Activated naive CD8-positive, alpha-beta T cell treated with anti-CD3 and anti-CD28 coated beads, Interleukin-2, amount 50 U/mL, for 24 hours (primary cell): ENCODE measurements around the gene LSM2.
"Not testable (repeated sequence)": the region's sequence is repeated elsewhere in the genome, so short reads cannot be mapped to it uniquely, and the experiment has no call there.

Source experiments
- ATAC-seq: fragments of 150-1000 bp; cut with Tn5 transposase; one replicate; pipeline ENCODE4 v1.10.0; 2021
- DNase-seq: peaks from one replicate; pipeline ENCODE4 v3.0.0; 2021
- H3K27ac Mint-ChIP-seq: one replicate; pipeline ENCODE4 v1.8.0; 2021; ENCODE audit warnings: mild to moderate bottlenecking, mixed read lengths
- H3K27me3 Mint-ChIP-seq: one replicate; pipeline ENCODE4 v1.8.0; 2021; ENCODE audit warnings: mixed read lengths
- H3K36me3 Mint-ChIP-seq: one replicate; pipeline ENCODE4 v1.8.0; 2021; ENCODE audit warnings: low read depth, mixed read lengths
- H3K4me1 Mint-ChIP-seq: one replicate; pipeline ENCODE4 v1.8.0; 2021; ENCODE audit warnings: mixed read lengths
- H3K4me3 Mint-ChIP-seq: one replicate; pipeline ENCODE4 v1.8.0; 2021; ENCODE audit warnings: mild to moderate bottlenecking, moderate library complexity, mixed read lengths
- H3K9me3 Mint-ChIP-seq: one replicate; pipeline ENCODE4 v1.8.0; 2021; ENCODE audit warnings: mixed read lengths

Gene LSM2

DNA sequence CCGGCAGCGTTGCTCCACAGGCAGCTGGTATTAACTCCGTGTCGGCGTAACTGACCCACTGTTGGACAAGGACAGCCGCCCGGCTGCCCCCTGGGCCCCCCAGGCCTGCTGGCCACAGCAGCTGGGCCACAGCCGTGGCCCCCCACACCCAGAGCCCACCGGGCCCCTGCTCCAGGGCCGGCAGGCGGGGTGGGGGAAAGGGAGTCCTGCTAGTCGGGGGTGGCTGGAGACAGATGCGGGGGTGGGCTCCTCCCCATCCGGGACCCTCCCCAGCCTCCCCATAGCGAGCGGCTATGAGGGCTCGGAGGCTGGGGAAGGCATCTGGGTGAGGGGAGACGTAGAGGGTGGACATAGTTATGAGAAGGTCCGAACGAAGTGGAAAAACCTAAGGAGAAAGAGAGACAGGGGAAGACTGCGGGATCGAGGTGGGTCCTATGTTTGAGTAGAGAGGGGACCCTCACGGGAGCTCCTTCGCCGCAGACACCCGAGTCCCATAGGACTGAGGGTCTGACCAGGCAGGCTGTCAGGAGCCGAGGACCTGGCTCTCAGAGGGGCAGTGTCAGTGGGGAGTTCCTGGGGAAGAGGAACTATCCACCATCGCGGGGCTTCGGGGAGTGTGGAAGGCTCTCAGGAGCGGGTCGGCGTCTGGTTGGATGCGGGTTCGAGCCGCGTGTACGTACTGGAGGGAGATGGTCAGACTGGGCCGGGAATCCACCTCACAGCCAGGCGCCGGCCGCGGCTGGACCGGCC is 11.7 kb downstream of the LSM2 start:
- peaks cover 48% of the 10 kb centered on the region for H3K4me1 Mint-ChIP-seq
- H3K9me3 Mint-ChIP-seq, result no peaks in the 10 kb centered on the region
- ATAC-seq, result peak; percentile 4
- peak overlapping the region; percentile 87 for H3K4me3 Mint-ChIP-seq
- no peak for DNase-seq
- H3K36me3 Mint-ChIP-seq, result peaks cover 42% of the 10 kb centered on the region
- H3K27ac Mint-ChIP-seq, result peak overlapping the region; percentile 99
- no peaks in the 10 kb centered on the region for H3K27me3 Mint-ChIP-seq

DNA sequence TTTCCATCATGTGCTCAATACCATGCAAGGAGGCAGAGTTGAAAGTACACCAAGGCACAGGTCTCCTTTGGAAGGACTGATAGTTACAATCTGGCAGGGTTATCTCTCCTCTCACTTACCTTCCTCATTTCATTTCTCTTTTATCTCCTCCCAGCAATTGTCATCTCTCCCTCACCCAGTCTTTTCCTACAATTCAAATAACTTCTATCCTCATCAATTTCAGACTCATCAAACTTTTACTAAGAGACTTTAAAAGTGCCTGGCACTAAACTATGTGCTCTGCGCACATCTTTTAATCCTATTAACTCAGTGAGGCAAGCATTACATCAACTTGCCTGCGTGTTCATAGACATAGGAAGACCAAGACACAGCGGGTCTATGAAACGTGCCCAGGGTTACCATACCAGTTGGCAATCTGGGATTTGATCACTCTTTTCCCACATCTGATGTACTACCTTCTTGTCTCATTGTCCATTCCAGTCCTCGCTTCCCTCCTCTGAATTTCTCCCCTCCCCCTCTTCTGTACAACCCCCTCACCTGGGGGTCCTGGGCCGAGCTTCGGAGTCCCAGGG is 12.4 kb downstream of the LSM2 start:
- ATAC-seq (no peak), DNase-seq (no peak)
- H3K27me3 Mint-ChIP-seq, result no peaks in the 10 kb centered on the region
- H3K27ac Mint-ChIP-seq, result peak overlapping the region; percentile 87
- H3K9me3 Mint-ChIP-seq, result no peaks in the 10 kb centered on the region
- H3K4me3 Mint-ChIP-seq, result peak overlapping the region; percentile 87
- peaks cover 46% of the 10 kb centered on the region for H3K36me3 Mint-ChIP-seq
- H3K4me1 Mint-ChIP-seq, result peaks cover 50% of the 10 kb centered on the region

- not testable (repeated sequence) for H3K9me3 Mint-ChIP-seq
- peak overlapping the region; percentile 87 for H3K4me3 Mint-ChIP-seq
These were observed 12.9 kb downstream of the LSM2 start for GRCh38 chr6:31793927-31794245.

DNA sequence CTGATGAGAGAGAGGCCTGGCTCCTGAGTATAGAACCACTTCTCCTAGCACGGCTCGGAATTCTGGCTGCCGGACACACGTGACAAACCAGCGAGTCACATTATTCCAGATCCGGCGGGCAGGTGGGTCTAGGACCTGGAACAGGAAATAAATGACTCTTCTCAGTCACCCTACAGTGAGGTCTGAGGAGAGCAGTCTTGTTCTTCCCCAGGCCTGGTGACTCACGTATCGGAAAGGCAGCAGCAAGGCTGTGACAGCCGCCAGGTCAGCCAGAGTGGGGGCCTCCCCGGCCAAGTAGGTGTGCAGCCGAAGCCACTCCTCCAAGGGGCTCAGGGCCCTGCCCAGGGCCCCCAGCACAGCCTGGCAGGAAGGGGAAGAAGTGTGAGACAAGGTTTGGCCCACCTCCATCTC is 14.0 kb downstream of the LSM2 start:
- ATAC-seq, result peak; percentile 45
- peaks cover 47% of the 10 kb centered on the region for H3K36me3 Mint-ChIP-seq
- peaks cover 43% of the 10 kb centered on the region for H3K4me1 Mint-ChIP-seq
- no peaks in the 10 kb centered on the region for H3K27me3 Mint-ChIP-seq
- no peaks in the 10 kb centered on the region for H3K9me3 Mint-ChIP-seq
- H3K27ac Mint-ChIP-seq, result peak overlapping the region; percentile 77
- peak overlapping the region; percentile 87 for H3K4me3 Mint-ChIP-seq
- DNase-seq, result peak; percentile 43

More at GRCh38 chr6:31793927-31794245, 12.9 kb downstream of the LSM2 start:
- not testable (repeated sequence) for DNase-seq, H3K27me3 Mint-ChIP-seq, ATAC-seq
- peaks cover 50% of the 10 kb centered on the region for H3K4me1 Mint-ChIP-seq
- peak overlapping the region; percentile 87 for H3K27ac Mint-ChIP-seq
- peaks cover 49% of the 10 kb centered on the region for H3K36me3 Mint-ChIP-seq

- ATAC-seq (no peak), DNase-seq (no peak)
- no peak overlapping the region for H3K4me3 Mint-ChIP-seq
- H3K27ac Mint-ChIP-seq, result no peak overlapping the region
- peaks cover 45% of the 10 kb centered on the region for H3K36me3 Mint-ChIP-seq
- peaks cover 35% of the 10 kb centered on the region for H3K4me1 Mint-ChIP-seq
- no peaks in the 10 kb centered on the region for H3K9me3 Mint-ChIP-seq
- no peaks in the 10 kb centered on the region for H3K27me3 Mint-ChIP-seq
These were observed 14.7 kb downstream of the LSM2 start for GRCh38 chr6:31792090-31792374.

DNA sequence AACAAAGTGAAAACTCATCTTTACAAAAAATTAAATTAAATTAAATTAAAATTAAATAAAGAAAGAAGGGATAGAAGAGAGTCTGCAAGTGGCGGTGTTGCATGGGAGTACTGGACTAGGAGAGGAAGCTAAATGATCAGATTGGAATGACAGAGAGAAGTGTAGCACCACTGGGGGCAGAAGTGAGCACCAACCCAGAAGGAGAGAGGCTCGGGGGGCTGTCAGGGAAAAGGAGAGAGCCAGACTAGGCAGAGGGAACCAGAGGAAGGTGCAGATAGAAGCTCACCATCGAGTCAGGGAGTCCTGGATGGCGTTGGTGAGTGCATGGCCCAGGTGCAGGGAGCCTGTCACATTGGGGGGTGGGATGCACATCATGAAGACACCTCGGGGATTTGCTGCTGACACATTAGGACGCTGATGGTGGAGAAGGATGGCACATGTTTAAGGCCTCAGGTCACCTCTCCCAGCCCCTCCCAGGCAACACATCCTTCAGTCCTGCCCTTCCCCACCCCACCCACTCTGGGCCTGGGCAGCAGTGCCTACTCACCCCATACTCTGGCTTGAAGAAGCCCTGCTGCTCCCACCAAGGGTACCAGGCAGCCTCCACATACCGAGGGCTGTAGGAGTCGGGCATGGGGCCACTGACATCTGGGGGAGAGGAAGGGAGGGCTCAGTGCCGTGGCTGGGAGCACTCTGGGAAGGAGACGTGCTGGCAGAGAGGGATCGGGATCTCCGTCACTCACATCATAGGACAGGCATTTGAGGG is 15.3 kb downstream of the LSM2 start:
- H3K4me3 Mint-ChIP-seq, result no peak overlapping the region
- DNase-seq, result peak; percentile 62
- ATAC-seq, result no peak
- H3K36me3 Mint-ChIP-seq, result peaks cover 49% of the 10 kb centered on the region
- H3K4me1 Mint-ChIP-seq, result peaks cover 31% of the 10 kb centered on the region
- no peak overlapping the region for H3K27ac Mint-ChIP-seq
- H3K9me3 Mint-ChIP-seq, result no peaks in the 10 kb centered on the region
- H3K27me3 Mint-ChIP-seq, result no peaks in the 10 kb centered on the region

DNA sequence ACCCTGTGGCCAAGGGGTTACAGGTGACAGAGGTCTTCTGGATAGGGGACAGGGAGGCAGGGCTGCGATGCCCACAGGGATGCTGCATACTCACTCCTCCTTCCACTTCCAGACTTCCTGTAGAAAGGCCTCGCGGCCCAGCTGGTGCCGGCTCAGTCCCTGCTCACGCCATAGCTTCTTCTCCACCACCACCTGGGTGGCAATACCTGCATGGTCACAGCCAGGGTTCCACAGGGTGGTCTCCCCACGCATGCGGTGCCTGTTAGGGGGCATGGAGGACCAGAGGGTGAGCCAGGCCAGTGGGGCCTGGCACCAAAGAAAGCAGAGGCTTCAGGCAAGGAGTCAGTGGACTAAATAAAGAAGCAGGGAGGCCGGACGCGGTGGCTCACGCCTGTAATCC is 21.3 kb downstream of the LSM2 start:
- Mint-ChIP-seq H3K4me1 (peaks cover 5% of the 10 kb centered on the region), H3K36me3 (peaks cover 46% of the 10 kb centered on the region), H3K27ac (no peak overlapping the region), H3K9me3 (no peaks in the 10 kb centered on the region), H3K4me3 (no peak overlapping the region), H3K27me3 (no peaks in the 10 kb centered on the region)
- ATAC-seq (no peak), DNase-seq (no peak)

GRCh38 chr6:31784098-31784925 is 22.5 kb downstream of the LSM2 start:
- no peaks in the 10 kb centered on the region for H3K27me3 Mint-ChIP-seq
- peaks cover 3% of the 10 kb centered on the region for H3K4me1 Mint-ChIP-seq
- no peak for DNase-seq
- ATAC-seq, result no peak
- H3K4me3 Mint-ChIP-seq, result no peak overlapping the region
- peaks cover 43% of the 10 kb centered on the region for H3K36me3 Mint-ChIP-seq
- H3K27ac Mint-ChIP-seq, result no peak overlapping the region
- no peaks in the 10 kb centered on the region for H3K9me3 Mint-ChIP-seq

- ATAC-seq, result no peak
- no peak overlapping the region for H3K4me3 Mint-ChIP-seq
- no peaks in the 10 kb centered on the region for H3K27me3 Mint-ChIP-seq
- peaks cover 6% of the 10 kb centered on the region for H3K4me1 Mint-ChIP-seq
- no peak for DNase-seq
- H3K36me3 Mint-ChIP-seq, result peaks cover 41% of the 10 kb centered on the region
- no peaks in the 10 kb centered on the region for H3K9me3 Mint-ChIP-seq
- H3K27ac Mint-ChIP-seq, result no peak overlapping the region
These were observed 24.5 kb downstream of the LSM2 start for GRCh38 chr6:31782126-31782855.

DNA sequence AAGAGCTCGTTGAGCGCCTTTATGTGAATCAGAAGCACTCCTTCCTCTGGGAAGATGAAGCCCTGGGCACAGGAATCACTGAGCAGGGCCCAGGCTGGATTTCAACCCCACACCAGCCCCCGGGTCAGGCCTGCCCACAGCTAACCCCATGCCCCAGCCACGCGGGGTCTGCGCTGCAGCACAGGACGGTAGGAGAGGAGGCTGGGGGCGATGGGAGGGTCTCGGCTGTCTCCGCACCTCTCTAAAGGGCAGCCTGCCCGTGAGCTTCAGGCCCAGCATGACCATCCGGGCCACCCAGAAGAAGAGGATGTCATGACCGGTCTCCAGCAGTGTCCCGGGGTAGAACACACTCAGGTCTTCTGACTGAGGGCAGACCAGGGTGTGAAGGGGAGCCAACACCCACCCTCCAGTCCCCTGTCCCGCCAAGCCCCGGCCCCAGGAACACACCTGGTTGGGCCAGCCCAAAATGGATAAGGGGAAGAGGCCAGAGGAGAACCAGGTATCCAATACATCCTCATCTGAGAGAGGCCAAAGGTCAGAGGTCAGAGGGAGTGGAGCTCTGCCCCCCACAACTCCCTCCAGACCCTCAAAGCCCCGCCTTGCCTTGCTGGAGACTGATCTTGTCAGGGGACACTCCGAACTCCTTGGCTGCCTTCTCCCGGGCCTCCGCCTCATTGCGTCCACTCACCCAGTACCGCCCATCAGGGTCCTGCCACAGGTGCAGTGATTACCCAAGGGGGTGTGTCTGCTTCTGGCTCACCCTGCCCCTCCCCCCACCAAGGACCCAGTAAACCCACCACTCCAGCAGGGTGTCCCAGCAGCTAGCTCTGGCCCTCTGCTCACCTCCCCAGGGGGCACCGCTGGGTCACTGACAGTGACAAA is 25.3 kb downstream of the LSM2 start:
- Mint-ChIP-seq H3K4me1 (peaks cover 15% of the 10 kb centered on the region), H3K4me3 (no peak overlapping the region), H3K9me3 (no peaks in the 10 kb centered on the region), H3K27ac (no peak overlapping the region), H3K27me3 (no peaks in the 10 kb centered on the region), H3K36me3 (peaks cover 37% of the 10 kb centered on the region)
- ATAC-seq (no peak), DNase-seq (no peak)

DNA sequence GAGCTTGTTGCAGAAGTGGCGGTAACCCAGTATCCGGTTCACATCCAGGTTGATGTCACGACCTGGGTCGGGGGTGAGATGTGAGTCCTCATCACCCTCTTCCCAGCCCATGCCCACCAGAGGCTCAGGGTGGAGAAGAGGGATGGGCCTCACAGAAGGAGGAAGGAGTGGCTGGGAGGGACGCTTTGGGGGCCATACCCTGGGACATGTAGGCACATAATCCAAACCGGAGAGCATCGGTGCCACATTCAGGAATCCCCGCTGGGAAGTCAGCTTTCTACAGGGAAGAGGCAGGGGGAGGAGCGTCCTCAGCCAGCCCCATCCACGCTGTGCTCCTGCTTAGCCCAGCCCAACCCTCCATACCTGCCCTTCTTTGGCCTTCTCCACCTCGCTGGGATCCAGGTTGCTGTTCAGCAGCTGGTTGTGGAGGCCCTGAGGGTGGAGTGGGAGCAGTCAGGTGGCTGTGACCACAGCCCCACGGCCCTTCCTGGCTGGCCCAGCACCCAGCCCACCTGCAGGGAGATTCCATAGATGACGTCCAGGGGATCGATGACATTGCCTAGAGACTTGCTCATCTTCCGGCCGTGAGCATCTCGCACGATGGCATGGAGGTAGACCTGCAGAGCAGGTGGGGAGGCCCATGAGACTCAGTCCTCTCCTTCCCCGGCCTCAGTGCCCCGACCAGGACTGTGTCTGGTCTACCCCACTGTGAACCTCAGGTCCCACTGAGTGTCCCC is 26.1 kb downstream of the LSM2 start:
- no peaks in the 10 kb centered on the region for H3K9me3 Mint-ChIP-seq
- ATAC-seq (no peak), DNase-seq (no peak)
- peaks cover 21% of the 10 kb centered on the region for H3K4me1 Mint-ChIP-seq
- H3K27me3 Mint-ChIP-seq, result no peaks in the 10 kb centered on the region
- H3K4me3 Mint-ChIP-seq, result no peak overlapping the region
- H3K36me3 Mint-ChIP-seq, result peaks cover 34% of the 10 kb centered on the region
- no peak overlapping the region for H3K27ac Mint-ChIP-seq

DNA sequence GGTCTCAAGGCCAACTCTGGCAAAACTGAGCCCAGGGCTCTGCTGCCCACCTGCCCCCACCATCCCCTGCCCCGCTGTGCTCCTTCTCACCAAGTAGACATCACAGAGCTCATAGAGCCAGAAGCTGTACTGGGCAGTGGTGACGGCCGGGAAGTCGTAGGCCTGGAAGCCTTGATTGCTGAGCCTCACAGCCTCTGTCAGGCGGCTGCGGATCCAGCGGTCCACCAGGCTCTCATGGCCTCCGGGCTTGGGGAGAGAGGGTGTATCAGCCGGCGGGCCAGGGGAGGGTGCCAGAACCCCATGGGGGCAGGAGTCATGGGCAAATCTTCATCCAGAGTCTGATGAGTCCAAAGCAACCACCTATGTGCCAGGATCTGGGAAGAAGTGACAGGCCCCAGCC is 26.9 kb downstream of the LSM2 start:
- Mint-ChIP-seq H3K27me3 (no peaks in the 10 kb centered on the region), H3K9me3 (no peaks in the 10 kb centered on the region), H3K4me1 (peaks cover 23% of the 10 kb centered on the region), H3K36me3 (peaks cover 32% of the 10 kb centered on the region), H3K27ac (no peak overlapping the region), H3K4me3 (no peak overlapping the region)
- ATAC-seq (no peak), DNase-seq (no peak)
